ENCODE measurements around the gene CD300E.

CD300E gene

DNA sequence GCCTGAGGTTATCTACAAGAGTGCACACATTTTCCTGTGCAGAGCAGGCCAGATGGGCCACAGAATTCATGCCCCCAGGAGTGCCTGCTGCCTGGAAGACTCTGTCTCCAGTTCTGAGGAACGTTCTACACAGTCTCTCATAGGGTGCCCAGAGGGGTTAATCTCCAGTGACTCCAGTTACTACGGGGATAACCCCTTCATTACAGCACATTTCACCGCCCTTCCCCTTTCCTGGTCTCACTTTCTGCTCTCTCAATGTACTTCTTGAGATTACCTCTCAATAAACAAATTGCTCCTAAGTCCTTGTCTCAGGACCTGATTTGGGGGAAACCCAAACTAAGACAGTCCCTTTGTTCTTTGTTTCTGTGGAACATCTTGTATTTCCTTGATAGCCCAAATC, 62.0 kb downstream of the CD300E start:
- no peak for DNase-seq
